22Rv1 (cell line): Measurements from ENCODE around the gene PLEKHG7.
"Not testable (repeated sequence)": the region's sequence is repeated elsewhere in the genome, so short reads cannot be mapped to it uniquely, and the experiment has no call there.

Experiments used
- H3K27ac ChIP-seq: fragments of 450-650 bp; 2 replicates; pipeline ENCODE4 v1.5.1; 2017
- ZFX ChIP-seq: fragments of 450-650 bp; IDR thresholded peaks from 2 replicates; pipeline ENCODE4 v1.6.1; 2017; ENCODE audit warnings: antibody characterized with exemption, borderline replicate concordance
- TF ChIP-seq, protein P1 (sequence below): fragments of 450-650 bp; IDR thresholded peaks from 2 replicates; pipeline ENCODE4 v1.5.1; 2017; ENCODE audit warnings: mild to moderate bottlenecking

Gene PLEKHG7

DNA sequence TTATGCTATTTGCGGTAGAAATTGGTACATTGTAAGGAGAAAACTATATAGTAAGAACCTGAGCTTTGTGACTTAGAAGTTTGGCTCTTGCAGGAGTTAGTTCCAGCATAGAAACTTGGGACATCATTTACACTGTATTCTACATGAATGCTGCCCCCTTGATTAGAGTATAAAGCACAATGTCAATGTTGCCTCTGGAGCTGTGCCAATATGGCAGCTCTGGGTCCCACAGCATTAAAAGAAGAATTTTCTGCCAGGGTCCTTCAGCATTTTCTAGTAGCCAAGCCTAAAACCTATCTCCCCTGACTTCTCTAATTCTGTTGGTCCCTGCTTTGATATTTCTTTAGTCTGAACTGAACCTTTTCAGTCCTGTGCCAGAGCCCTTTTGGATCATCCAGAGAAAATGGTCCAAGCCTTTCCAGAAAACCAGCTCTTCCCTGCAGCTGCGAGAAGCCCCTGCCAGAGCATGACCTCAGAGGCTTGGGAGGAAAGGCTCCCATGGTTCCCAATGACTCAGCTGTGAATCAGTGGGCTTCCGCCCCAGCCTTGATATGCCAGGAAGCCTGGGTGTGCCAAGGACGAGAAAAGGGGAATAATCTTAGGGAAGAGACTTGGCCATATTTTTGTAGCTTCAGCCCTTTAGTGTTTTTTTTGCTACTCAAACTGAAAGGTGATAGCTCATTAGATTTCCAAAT lies 43.2 kb downstream of the PLEKHG7 start:
- TF ChIP-seq ZFX: no peak
- TF ChIP-seq, protein P1, sequence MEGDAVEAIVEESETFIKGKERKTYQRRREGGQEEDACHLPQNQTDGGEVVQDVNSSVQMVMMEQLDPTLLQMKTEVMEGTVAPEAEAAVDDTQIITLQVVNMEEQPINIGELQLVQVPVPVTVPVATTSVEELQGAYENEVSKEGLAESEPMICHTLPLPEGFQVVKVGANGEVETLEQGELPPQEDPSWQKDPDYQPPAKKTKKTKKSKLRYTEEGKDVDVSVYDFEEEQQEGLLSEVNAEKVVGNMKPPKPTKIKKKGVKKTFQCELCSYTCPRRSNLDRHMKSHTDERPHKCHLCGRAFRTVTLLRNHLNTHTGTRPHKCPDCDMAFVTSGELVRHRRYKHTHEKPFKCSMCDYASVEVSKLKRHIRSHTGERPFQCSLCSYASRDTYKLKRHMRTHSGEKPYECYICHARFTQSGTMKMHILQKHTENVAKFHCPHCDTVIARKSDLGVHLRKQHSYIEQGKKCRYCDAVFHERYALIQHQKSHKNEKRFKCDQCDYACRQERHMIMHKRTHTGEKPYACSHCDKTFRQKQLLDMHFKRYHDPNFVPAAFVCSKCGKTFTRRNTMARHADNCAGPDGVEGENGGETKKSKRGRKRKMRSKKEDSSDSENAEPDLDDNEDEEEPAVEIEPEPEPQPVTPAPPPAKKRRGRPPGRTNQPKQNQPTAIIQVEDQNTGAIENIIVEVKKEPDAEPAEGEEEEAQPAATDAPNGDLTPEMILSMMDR: no peak
- no peak overlapping the region for H3K27ac ChIP-seq

DNA sequence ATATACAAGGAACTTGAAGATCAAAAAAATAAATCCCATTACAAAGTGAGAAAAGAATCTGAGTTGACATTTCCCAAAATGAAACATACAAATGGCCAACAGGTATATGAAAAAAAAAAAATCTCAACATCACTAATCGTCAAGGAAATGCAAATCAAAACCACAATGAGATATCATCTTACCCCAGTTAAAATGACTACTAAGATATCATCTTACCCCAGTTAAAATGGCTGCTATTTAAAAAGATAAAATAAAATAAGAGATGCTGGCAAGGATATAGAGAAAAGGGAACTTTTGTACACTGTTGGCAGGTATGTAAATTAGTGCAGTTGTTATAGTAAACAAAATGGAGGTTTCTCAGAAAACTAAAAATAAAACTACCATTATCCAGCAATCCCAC lies 44.4 kb downstream of the PLEKHG7 start:
- TF ChIP-seq ZFX: no peak
- TF ChIP-seq, protein P1: no peak

DNA sequence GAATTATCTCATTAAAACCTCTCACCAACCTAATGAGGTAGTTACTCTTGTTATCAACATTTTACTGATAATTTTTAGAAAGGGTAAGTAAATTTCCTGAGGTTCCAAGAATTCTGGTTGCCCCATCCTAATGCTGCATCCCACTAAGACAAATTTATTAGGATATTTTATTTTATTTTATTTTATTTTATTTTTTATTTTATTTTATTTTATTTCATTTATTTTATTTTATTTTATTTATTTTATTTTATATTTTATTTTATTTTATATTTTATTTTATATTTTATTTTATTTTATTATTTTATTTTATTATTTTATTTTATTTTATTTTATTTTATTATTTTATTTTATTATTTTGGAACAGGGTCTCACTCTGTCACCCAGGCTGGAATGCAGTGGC lies 46.9 kb downstream of the PLEKHG7 start:
- not testable (repeated sequence) for H3K27ac ChIP-seq

More for the DNA sequence above, 44.4 kb downstream of the PLEKHG7 start:
- no peak overlapping the region for H3K27ac ChIP-seq

DNA sequence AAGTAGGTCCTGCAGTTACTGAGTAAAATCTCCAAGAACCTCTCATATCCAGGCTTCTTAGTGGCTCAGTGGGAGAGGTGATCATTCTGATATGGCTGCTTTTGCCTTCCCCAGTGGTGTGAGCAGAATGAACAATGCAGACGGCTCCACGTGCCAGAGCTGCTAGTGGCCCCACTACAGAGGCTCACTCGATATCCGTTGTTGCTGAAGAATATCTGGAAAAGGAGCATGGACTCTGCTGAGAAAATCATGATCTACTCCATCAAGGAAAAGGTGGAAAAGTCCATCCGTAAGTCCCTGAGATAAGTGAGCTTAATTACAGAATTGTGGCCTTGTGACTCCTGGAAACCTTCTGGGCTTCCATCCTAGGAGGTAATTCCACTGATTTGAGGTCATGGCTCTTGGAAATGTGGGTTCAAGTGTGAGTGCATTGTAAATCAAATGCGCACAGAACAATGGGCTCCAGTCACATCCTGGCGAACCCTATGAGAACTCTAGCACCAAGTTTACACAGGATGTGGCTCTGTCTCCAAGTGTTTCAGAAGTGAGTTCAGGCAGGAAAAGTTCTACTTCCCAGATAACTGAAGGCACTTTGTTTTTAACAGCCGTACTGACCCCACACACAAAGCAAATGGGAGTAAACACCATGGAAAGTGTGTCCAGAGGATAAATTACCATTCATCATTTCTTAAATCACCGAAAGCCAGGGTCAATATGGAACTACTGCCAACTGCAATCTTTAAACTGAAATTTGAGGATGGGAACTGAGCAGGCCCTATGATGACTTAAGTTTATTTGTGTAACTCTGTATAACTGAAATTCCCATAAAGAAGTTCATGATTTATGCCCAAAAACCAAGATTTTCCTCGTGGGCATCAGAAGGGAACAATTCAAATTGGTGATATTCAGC lies 51.4 kb downstream of the PLEKHG7 start:
- no peak overlapping the region for H3K27ac ChIP-seq
- TF ChIP-seq ZFX: no peak
- TF ChIP-seq, protein P1: no peak

DNA sequence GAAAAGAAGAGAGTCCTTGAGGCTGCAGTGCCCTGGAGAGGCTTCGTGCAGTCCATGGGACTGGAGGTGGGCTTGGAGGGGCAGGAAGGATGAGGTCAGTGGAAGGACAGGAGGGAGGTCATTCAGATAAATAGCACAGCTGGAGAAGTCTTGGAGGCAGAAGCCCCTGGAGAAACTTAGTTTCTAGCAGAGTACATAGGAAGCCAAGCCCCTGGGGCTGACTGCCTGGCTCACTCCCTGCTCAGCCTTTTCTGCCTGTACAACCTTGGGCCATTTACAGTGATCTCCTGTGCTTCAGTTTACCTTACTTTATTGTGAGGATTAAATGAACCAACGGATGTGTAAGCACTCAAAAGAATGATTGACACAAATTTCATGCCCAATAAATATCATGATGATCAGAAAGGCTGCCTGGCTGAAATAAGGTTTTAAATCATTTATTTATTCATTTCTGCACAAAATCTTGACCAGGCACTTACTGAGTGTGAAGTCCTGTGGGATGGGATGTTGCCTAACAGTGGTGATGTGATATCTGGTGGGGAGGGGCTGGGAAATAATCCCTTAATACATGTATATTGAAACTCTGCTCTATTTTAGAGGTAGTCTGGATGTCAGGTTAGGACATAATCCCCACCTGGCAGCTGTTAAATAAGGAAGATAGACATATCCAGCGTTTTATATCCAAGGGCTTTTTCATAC lies 54.3 kb downstream of the PLEKHG7 start:
- no peak for TF ChIP-seq ZFX
- TF ChIP-seq, protein P1: no peak

DNA sequence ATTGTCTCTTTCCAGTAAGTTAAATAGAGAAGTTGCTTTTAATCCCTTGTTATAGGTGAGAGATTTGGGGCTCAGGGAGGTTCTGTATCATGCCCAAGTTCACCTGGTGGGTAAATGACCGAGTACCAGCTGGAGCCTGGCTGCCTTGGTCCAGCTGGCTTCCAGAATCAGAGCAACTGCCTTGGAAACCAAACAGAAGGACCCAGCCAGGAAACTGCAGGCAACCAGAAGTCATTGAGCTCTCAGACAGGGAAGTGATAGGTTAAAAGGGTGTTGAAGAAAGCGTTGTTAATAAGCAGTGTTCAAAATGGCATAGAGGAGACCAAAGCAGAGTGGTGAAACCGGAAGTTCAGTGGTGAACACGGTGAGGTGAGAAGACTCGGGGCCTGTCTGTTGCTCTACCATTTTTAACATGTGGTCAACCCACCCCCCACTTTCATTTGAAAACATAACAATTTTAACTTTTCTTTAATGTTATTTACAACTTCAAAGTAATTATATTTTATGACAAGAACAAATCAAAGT lies 54.9 kb downstream of the PLEKHG7 start:
- TF ChIP-seq ZFX: no peak
- TF ChIP-seq, protein P1: no peak
- no peak overlapping the region for H3K27ac ChIP-seq

More for the DNA sequence above, 54.3 kb downstream of the PLEKHG7 start:
- no peak overlapping the region for H3K27ac ChIP-seq

DNA sequence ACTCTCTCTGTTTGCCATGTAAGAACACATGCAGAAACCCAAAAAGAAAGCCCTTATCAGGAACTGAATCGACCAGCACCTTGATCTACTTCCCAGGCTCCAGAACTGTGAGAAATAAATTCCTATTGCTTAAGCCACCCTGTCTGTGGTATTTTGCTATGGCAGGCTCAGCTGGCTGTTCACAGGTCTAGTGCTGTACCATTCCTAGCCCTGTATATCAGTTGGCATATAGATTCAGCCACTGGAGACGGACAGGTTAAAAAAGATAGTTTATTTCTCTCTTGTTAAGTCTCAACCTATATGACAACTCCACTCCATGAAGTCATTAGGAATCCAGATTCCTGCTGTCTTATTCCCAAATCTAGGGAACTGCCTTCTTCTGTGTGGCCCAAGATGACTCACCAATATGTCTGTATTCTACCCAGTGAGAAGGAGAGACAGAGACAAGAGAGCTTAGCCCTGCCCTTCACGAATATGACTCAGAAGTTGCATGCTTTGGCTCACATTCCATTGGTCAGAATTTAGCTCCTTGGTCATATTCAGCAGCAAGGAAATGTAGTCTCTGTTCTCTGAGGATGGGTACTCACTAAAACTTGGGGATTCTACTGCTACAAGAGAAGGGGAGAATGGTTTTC lies 57.0 kb downstream of the PLEKHG7 start:
- H3K27ac ChIP-seq: no peak overlapping the region
- TF ChIP-seq, protein P1: no peak
- TF ChIP-seq ZFX: no peak
